HCT116 (cell line): ENCODE measurements around the gene WNT3A. TPM values are rescaled to one million over a fixed set of nuclear protein-coding genes. Genes with fewer than 3 reads are reported as not detected.
A peak's percentile ranks its signal among the peaks of the same experiment; 100 is the strongest.

Experiments
- ATAC-seq: fragments of 200-7000 bp; cut with Tn5 transposase; 2 replicates; pipeline ENCODE4 v1.9.1; 2020; ENCODE audit warnings: mild to moderate bottlenecking, moderate library complexity
- BruUV-seq: library from RNA; stranded (reverse); fragments of 400-500 nt; replicated peaks from 2 replicates; lab custom pipeline; 2021; lab: Mats Ljungman, UMichigan
- CTCF ChIA-PET: fragments of 300-600 bp; sonication (Branson Sonifier 250); formaldehyde crosslinking; loops from one replicate; lab custom pipeline; 2021; ENCODE audit warnings: antibody characterized with exemption; lab: Charles Lee
- POLR2A ChIA-PET: fragments of 300-600, 350-600 bp; sonication (Branson Sonifier 250); formaldehyde crosslinking; loops from one replicate; lab custom pipeline; 2021; ENCODE audit warnings: antibody characterized with exemption; lab: Charles Lee
- RAD21 ChIA-PET, 2 experiments: fragments of 300-600 bp; sonication (Branson Sonifier 250); formaldehyde crosslinking; loops; one replicate each; lab custom pipeline; 2023; ENCODE audit warnings: low total read pairs in 2 of 2; ENCODE audit not compliant: uncharacterized antibody in 2 of 2, unreplicated experiment in 2 of 2, low non-redundant PET in 1 of 2; lab: Charles Lee
- DNase-seq: peaks from one replicate; pipeline ENCODE4 v3.0.0-alpha.2; 2010; ENCODE audit warnings: low read depth, low spot score
- H2AFZ ChIP-seq: fragments of 200-600 bp; shearing (Covaris generic), sonication (generic); 2 replicates; pipeline ENCODE4 v1.6.1; 2017; ENCODE audit warnings: low read depth, mixed run types, mixed read lengths, antibody characterized with exemption, low read length; ENCODE audit not compliant: poor library complexity, severe bottlenecking
- H3K27ac ChIP-seq: 2 replicates; pipeline ENCODE4 v1.5.1; 2012; ENCODE audit warnings: low read depth, low read length
- H3K27me3 ChIP-seq: fragments of 200-600 bp; sonication (generic); 2 replicates; pipeline ENCODE4 v1.6.1; 2016; ENCODE audit warnings: mixed run types, low read length, mixed read lengths; ENCODE audit not compliant: insufficient read depth
- H3K36me3 ChIP-seq, 2 experiments: fragments of 200-500 bp in 1 of 2; fragments of 200-600 bp in 1 of 2; sonication (Bioruptor generic) in 1 of 2; sonication (generic) in 1 of 2; 2 replicates each; pipeline versions ENCODE4 v1.5.1 to v1.6.1; 2014 to 2016; ENCODE audit warnings: low read length in 2 of 2, inconsistent platforms in 1 of 2, mixed read lengths in 1 of 2, mixed run types in 1 of 2; ENCODE audit not compliant: insufficient read depth in 2 of 2, control insufficient read depth in 1 of 2
- H3K4me1 ChIP-seq, 2 experiments: fragments of 200-600 bp in 1 of 2; sonication (generic) in 1 of 2; 2 replicates each; pipeline versions ENCODE4 v1.5.1 to v1.6.1; 2012 to 2017; ENCODE audit warnings: low read length in 2 of 2, inconsistent platforms in 1 of 2, mild to moderate bottlenecking in 1 of 2, mixed read lengths in 1 of 2, mixed run types in 1 of 2, moderate library complexity in 1 of 2; ENCODE audit not compliant: insufficient read depth in 2 of 2, control insufficient read depth in 1 of 2
- H3K4me2 ChIP-seq: fragments of 200-600 bp; sonication (generic); 2 replicates; pipeline ENCODE4 v1.6.1; 2017; ENCODE audit warnings: mixed run types, low read length, mixed read lengths
- H3K4me3 ChIP-seq, 2 experiments: fragments of 200-600 bp in 1 of 2; sonication (generic) in 1 of 2; replicated peaks in 1 of 2; 2 replicates each; pipeline ENCODE4 v1.5.1; 2011 to 2016; ENCODE audit warnings: low read length in 2 of 2, control low read depth in 1 of 2, low read depth in 1 of 2, mild to moderate bottlenecking in 1 of 2, mixed read lengths in 1 of 2, mixed run types in 1 of 2
- H3K79me2 ChIP-seq: fragments of 200-600 bp; sonication (generic); 2 replicates; pipeline ENCODE4 v1.6.1; 2017; ENCODE audit warnings: mild to moderate bottlenecking, mixed run types, low read length, moderate library complexity, mixed read lengths; ENCODE audit not compliant: insufficient read depth
- H3K9ac ChIP-seq: fragments of 200-600 bp; sonication (generic); 2 replicates; pipeline ENCODE4 v1.6.1; 2016; ENCODE audit warnings: low read length, mixed read lengths
- H3K9me2 ChIP-seq: fragments of 200-600 bp; sonication (generic), shearing (Covaris generic); 2 replicates; pipeline ENCODE4 v1.6.1; 2017; ENCODE audit warnings: mixed run types, mild to moderate bottlenecking, moderate library complexity; ENCODE audit not compliant: insufficient read depth
- H3K9me3 ChIP-seq, 2 experiments: fragments of 200-500 bp in 1 of 2; fragments of 200-600 bp in 1 of 2; sonication (Bioruptor generic) in 1 of 2; sonication (generic) in 1 of 2; 2 replicates each; pipeline ENCODE4 v1.6.1; 2014 to 2017; ENCODE audit warnings: low read length in 2 of 2, mixed read lengths in 2 of 2, inconsistent platforms in 1 of 2, low read depth in 1 of 2, mild to moderate bottlenecking in 1 of 2, mixed run types in 1 of 2, moderate library complexity in 1 of 2; ENCODE audit not compliant: control insufficient read depth in 1 of 2, insufficient read depth in 1 of 2
- H4K20me1 ChIP-seq: fragments of 200-600 bp; sonication (generic), shearing (Covaris generic); 2 replicates; pipeline ENCODE4 v1.6.1; 2017; ENCODE audit warnings: mixed run types, mild to moderate bottlenecking, moderate library complexity; ENCODE audit not compliant: insufficient read depth
- ATF3 ChIP-seq: IDR thresholded peaks from 2 replicates; pipeline ENCODE4 v1.6.1; 2012
- CBX3 ChIP-seq: IDR thresholded peaks from 2 replicates; pipeline ENCODE4 v1.6.1; 2012; ENCODE audit warnings: low read depth
- CEBPB ChIP-seq: IDR thresholded peaks from 2 replicates; pipeline ENCODE4 v1.6.1; 2012; ENCODE audit warnings: low read depth
- EZH2 ChIP-seq: fragments of 200-600 bp; sonication (generic); IDR thresholded peaks from 2 replicates; pipeline ENCODE4 v1.6.1; 2017; ENCODE audit warnings: antibody characterized with exemption, mixed run types
- POLR2A ChIP-seq: IDR thresholded peaks from 2 replicates; pipeline ENCODE4 v1.7.0; 2011; ENCODE audit warnings: borderline replicate concordance; ENCODE audit not compliant: insufficient read depth, insufficient read length; ENCODE audit errors: extremely low read depth
- POLR2AphosphoS5 ChIP-seq: IDR thresholded peaks from 2 replicates; pipeline ENCODE4 v1.6.1; 2011; ENCODE audit warnings: mild to moderate bottlenecking, low read depth, low read length, moderate library complexity
- REST ChIP-seq: IDR thresholded peaks from 2 replicates; pipeline ENCODE4 v1.6.1; 2012; ENCODE audit warnings: low read depth
- SP1 ChIP-seq: IDR thresholded peaks from 2 replicates; pipeline ENCODE4 v1.6.1; 2012; ENCODE audit warnings: low read depth
- SRF ChIP-seq: IDR thresholded peaks from 2 replicates; pipeline ENCODE4 v1.6.1; 2012; ENCODE audit warnings: low read depth
- TCF7L2 ChIP-seq: IDR thresholded peaks from 2 replicates; pipeline ENCODE4 v1.7.0; 2011; ENCODE audit warnings: borderline replicate concordance, inconsistent platforms; ENCODE audit not compliant: insufficient read depth, insufficient read length; ENCODE audit errors: extremely low read depth
- ZBTB33 ChIP-seq: IDR thresholded peaks from 2 replicates; pipeline ENCODE4 v1.6.1; 2011; ENCODE audit warnings: mild to moderate bottlenecking, low read length, moderate library complexity; ENCODE audit not compliant: insufficient replicate concordance; ENCODE audit errors: extremely low read depth
- ZNF274 ChIP-seq: fragments of 200-500 bp; sonication (Bioruptor generic); IDR thresholded peaks from 2 replicates; pipeline ENCODE4 v1.6.1; 2014; ENCODE audit warnings: mild to moderate bottlenecking, low read depth, low read length, inconsistent platforms
- intact Hi-C: fragments of 100-400 bp; cut with micrococcal nuclease; formaldehyde crosslinking; loops from 2 replicates; pipeline ENCODE4 v1.10.0; 2022
- total RNA-seq: library from RNA; stranded (reverse); gene quantifications from one replicate; pipeline ENCODE4 v1.2.1, GENCODE V29; 2021; ENCODE audit not compliant: unreplicated experiment
- TF ChIP-seq, protein P1 (sequence below): IDR thresholded peaks from 2 replicates; pipeline ENCODE4 v1.6.1; 2012

WNT3A gene
- total RNA-seq, 1 experiment from 2014 or later, result 3.7 TPM

DNA sequence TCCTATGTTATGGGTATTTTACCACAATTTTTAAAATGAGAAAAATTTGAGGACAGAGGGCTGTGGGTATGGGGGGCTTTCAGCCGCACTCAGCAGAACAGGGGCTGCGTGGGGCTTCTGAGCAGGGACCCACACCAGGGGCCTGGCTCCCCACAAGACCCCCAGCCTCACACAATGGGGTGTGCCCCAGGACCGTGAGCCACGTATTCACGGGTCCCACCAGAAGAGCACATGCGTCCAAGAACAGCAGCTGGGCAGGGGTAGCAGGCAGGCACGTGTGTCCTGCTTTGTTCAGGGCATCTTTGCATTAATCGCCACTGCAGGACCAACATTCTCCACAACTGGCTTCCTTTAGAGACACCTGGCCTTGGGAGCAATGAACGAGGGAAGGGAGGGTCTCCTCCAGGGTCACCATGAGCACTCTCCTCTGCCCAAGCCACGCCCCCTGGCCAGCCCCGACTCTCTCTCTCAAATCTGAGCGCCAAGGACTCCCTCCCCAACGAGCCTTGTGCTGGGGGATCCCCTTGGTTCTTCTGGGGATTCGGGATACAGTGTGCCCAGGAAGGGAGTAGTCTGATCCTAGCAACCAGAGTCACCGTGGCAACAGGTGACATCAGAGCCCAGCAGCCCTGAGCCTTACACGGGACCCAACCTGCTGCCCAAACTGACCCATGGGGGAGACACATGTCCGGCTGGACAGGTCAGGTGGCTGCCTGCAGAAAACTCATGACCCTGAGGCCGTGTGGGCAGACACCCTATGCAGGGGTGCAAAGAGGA is 68.3 kb downstream of the WNT3A start:
- Histone ChIP-seq H3K9ac (no peak overlapping the region), H3K36me3 (no peaks in the 10 kb centered on the region), H2AFZ (no peak overlapping the region), H3K9me3 (no peaks in the 10 kb centered on the region), H3K4me1 (no peaks in the 10 kb centered on the region; a peak in 1 of 4 replicates), H3K9me2 (no peaks in the 10 kb centered on the region), H3K27me3 (no peaks in the 10 kb centered on the region), H3K4me3 (no peak overlapping the region), H4K20me1 (no peaks in the 10 kb centered on the region), H3K4me2 (no peak overlapping the region), H3K27ac (no peak overlapping the region), H3K79me2 (peaks cover 9% of the 10 kb centered on the region; the same call in 1 of the 2 replicates)
- peak; percentile 48 for ATAC-seq
- TF ChIP-seq POLR2AphosphoS5 (peak; percentile 11), POLR2A (peak; percentile 22), ZNF274 (no peak), CBX3 (no peak)
- ChIA-PET CTCF (interaction anchor here (1.7 to 2.2 kb wide), 2 partner anchors 71 to 75 kb away, joined by 6 to 16 read pairs; no protein-coding TSS in a partner anchor), RAD21 (no interaction called here), POLR2A (no interaction called here)
- DNase-seq, result no peak
- intact Hi-C loops, result loop anchor here (5.0 to 10.0 kb wide), 2 partner anchors 78 to 310 kb away; no protein-coding TSS in a partner anchor
- BruUV-seq, result no TSS peak

GRCh38 chr1:228075801-228076271 is 69.0 kb downstream of the WNT3A start:
- Histone ChIP-seq H3K79me2 (peaks cover 15% of the 10 kb centered on the region), H3K9ac (no peak overlapping the region), H3K9me2 (no peaks in the 10 kb centered on the region), H3K4me2 (no peak overlapping the region), H3K36me3 (no peaks in the 10 kb centered on the region), H2AFZ (no peak overlapping the region), H3K27me3 (no peaks in the 10 kb centered on the region), H3K4me3 (no peak overlapping the region), H3K27ac (no peak overlapping the region), H3K4me1 (no peaks in the 10 kb centered on the region; a peak in 2 of 4 replicates), H3K9me3 (no peaks in the 10 kb centered on the region), H4K20me1 (no peaks in the 10 kb centered on the region)
- ChIA-PET RAD21 (no interaction called here), CTCF (no interaction called here), POLR2A (no interaction called here)
- intact Hi-C loops, result loop anchor here (10.0 kb wide), 1 partner anchor 311 kb away; no protein-coding TSS in a partner anchor
- BruUV-seq, result no TSS peak
- DNase-seq (no peak), ATAC-seq (no peak)
- TF ChIP-seq TCF7L2 (no peak), REST (no peak), SRF (no peak), ZNF274 (no peak), ATF3 (no peak), CEBPB (no peak), SP1 (no peak), EZH2 (no peak), POLR2AphosphoS5 (no peak), ZBTB33 (no peak)
- TF ChIP-seq, protein P1, sequence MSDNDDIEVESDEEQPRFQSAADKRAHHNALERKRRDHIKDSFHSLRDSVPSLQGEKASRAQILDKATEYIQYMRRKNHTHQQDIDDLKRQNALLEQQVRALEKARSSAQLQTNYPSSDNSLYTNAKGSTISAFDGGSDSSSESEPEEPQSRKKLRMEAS, result no peak
